ENCODE data around the gene LBX2. TPM values are rescaled to one million over a fixed set of nuclear protein-coding genes. Genes with fewer than 3 reads are reported as not detected.

LBX2 gene
- total RNA-seq, 4 donors from 2014 or later = 0.32 to 1.7 (median 0.84) TPM

DNA sequence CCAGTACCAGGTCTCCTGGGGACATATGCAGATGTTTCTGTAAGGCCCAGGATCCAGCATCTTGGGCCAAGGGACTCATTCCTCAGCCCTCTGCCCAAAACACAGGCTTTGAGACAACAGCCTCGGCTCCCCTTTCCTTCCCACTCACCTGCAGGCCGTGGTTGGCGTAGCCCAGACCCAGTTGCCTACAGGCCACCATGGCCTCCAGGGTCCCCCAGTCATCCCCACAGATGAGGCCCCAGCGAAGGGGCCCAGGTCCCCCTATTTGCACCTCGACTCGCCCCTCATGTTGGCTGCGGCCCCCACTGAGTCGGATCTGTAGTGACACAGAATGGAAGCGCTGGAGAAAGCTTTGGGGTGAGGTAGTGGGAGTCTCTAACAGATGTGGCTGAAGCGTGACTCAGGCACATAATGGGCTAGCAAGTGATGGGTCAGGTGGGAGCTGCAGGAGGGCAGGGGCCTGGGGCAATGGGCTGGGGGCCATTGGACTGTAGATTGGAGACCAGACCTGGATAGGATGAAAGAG lies 36.1 kb upstream of the LBX2 start:
- no peak for DNase-seq (ENCODE audit: extremely low spot score)
- peaks cover 10 to 23% (median 15%) of the 10 kb centered on the region in 4 donors for H3K4me1 ChIP-seq
- intact Hi-C loops (cut with DNase I) = no loop called here
- TF ChIP-seq EP300 (IDR thresholded peaks at IDR 0.05) (no peak), POLR2A (IDR thresholded peaks at IDR 0.05; ENCODE audit: low read depth) (no peak), POLR2AphosphoS5 (IDR thresholded peaks at IDR 0.05) (no peak)
- TF ChIP-seq, protein P1, sequence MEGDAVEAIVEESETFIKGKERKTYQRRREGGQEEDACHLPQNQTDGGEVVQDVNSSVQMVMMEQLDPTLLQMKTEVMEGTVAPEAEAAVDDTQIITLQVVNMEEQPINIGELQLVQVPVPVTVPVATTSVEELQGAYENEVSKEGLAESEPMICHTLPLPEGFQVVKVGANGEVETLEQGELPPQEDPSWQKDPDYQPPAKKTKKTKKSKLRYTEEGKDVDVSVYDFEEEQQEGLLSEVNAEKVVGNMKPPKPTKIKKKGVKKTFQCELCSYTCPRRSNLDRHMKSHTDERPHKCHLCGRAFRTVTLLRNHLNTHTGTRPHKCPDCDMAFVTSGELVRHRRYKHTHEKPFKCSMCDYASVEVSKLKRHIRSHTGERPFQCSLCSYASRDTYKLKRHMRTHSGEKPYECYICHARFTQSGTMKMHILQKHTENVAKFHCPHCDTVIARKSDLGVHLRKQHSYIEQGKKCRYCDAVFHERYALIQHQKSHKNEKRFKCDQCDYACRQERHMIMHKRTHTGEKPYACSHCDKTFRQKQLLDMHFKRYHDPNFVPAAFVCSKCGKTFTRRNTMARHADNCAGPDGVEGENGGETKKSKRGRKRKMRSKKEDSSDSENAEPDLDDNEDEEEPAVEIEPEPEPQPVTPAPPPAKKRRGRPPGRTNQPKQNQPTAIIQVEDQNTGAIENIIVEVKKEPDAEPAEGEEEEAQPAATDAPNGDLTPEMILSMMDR (IDR thresholded peaks at IDR 0.05) = no peak
- 89% methylated on average over 8 of the region's 10 CpGs for WGBS
- H3K4me3 ChIP-seq = no peak overlapping the region
- H3K9me3 ChIP-seq = no peaks in the 10 kb centered on the region
- H3K36me3 ChIP-seq = peaks cover 7 to 23% (median 19%) of the 10 kb centered on the region in 4 donors
- no peak overlapping the region for H3K27ac ChIP-seq (replicated peaks in 1 of 4)
- H3K27me3 ChIP-seq = peaks cover 0 to 6% (median 0%) of the 10 kb centered on the region in 4 donors

DNA sequence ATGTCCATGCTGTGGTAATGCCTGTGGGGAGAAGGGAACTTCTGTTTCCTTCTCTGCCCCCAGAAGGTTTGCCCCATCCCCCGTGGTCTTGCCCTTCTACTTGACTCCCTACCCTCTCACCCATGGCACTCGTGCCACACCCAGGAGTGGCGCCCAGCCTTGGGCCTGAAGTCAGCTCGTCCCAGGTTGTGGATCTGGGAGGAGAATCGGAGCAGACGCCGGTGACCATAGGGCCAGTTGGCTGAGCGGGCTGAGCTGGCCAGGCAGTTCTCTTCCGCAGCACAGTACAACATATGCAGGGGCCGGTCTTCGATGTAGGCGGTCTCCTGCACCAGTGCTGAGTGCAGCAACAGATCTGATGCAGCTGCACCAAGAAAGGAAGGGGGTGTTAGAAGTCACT lies 35.0 kb upstream of the LBX2 start:
- Histone ChIP-seq H3K4me3 (no peak overlapping the region), H3K4me1 (peaks cover 10 to 21% (median 17%) of the 10 kb centered on the region in 4 donors), H3K27me3 (peaks cover 0 to 6% (median 0%) of the 10 kb centered on the region in 4 donors), H3K27ac (replicated peaks in 1 of 4) (no peak overlapping the region), H3K9me3 (no peaks in the 10 kb centered on the region), H3K36me3 (peaks cover 7 to 23% (median 19%) of the 10 kb centered on the region in 4 donors)
- DNase-seq (ENCODE audit: extremely low spot score) = no peak
- WGBS = 81% methylated on average over 12 of the region's 12 CpGs
- TF ChIP-seq POLR2AphosphoS5 (IDR thresholded peaks at IDR 0.05) (no peak), POLR2A (IDR thresholded peaks at IDR 0.05; ENCODE audit: low read depth) (no peak), EP300 (IDR thresholded peaks at IDR 0.05) (no peak)
- TF ChIP-seq, protein P1 (IDR thresholded peaks at IDR 0.05) = no peak
- intact Hi-C loops (cut with DNase I) = no loop called here

DNA sequence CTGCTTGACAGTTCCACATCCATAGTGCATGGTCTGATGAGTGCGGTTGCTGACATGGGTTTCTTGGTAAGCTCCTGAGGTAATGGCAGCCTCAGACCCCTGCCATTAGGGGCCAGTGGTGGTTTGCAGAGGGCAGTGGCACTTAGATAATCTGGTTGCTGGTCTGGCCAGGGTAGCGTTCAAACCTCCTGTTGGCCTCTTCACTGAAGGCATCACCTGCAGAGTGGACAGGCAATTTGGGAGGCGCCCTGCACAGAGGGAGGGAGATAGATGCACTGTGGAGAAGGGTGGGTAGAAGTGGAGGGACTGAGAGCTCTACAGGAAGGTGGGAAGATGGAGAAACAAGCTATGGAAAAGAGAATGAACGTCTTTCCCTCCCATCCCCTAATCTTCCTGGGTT lies 34.1 kb upstream of the LBX2 start:
- peaks cover 7 to 23% (median 19%) of the 10 kb centered on the region in 4 donors for H3K36me3 ChIP-seq
- no peak for DNase-seq (ENCODE audit: extremely low spot score)
- intact Hi-C loops (cut with DNase I) = no loop called here
- TF ChIP-seq POLR2AphosphoS5 (IDR thresholded peaks at IDR 0.05) = no peak
- no peak for TF ChIP-seq EP300 (IDR thresholded peaks at IDR 0.05)
- TF ChIP-seq, protein P1 (IDR thresholded peaks at IDR 0.05) = no peak
- no peak for TF ChIP-seq POLR2A (IDR thresholded peaks at IDR 0.05; ENCODE audit: low read depth)
- no peak overlapping the region for H3K27ac ChIP-seq (replicated peaks in 1 of 4)
- H3K27me3 ChIP-seq = no peaks in the 10 kb centered on the region
- no peak overlapping the region for H3K4me3 ChIP-seq
- peaks cover 15 to 27% (median 23%) of the 10 kb centered on the region in 4 donors for H3K4me1 ChIP-seq
- H3K9me3 ChIP-seq = no peaks in the 10 kb centered on the region
- 87% methylated on average over 4 of the region's 4 CpGs for WGBS

DNA sequence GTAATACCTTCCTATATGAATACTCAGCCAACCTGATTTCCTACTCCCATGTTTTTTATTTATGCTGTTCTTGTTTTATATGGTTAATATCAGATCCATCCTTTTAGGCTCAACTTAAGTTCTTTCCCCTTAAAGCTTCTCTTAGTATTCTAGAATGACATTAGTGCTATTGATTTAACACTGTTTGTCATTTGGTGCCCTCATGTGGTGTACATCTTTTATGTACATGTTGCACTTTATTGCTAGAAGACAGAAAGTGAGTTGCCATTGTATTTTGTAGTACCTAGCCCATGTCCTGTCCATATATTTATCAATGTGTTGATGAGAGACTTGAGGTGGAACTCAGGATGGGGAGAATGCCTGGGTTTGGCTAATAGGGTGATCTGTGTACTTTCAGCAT lies 32.8 kb upstream of the LBX2 start:
- Histone ChIP-seq H3K9me3 (no peaks in the 10 kb centered on the region), H3K27ac (replicated peaks in 1 of 4) (no peak overlapping the region), H3K36me3 (peaks cover 17 to 35% (median 30%) of the 10 kb centered on the region in 4 donors), H3K4me3 (no peak overlapping the region), H3K27me3 (no peaks in the 10 kb centered on the region), H3K4me1 (peaks cover 24 to 40% (median 33%) of the 10 kb centered on the region in 4 donors)
- no peak for DNase-seq (ENCODE audit: extremely low spot score)
- intact Hi-C loops (cut with DNase I) = no loop called here
- no peak for TF ChIP-seq POLR2AphosphoS5 (IDR thresholded peaks at IDR 0.05)
- TF ChIP-seq POLR2A (IDR thresholded peaks at IDR 0.05; ENCODE audit: low read depth) = no peak
- TF ChIP-seq, protein P1 (IDR thresholded peaks at IDR 0.05) = no peak
- TF ChIP-seq EP300 (IDR thresholded peaks at IDR 0.05) = no peak

DNA sequence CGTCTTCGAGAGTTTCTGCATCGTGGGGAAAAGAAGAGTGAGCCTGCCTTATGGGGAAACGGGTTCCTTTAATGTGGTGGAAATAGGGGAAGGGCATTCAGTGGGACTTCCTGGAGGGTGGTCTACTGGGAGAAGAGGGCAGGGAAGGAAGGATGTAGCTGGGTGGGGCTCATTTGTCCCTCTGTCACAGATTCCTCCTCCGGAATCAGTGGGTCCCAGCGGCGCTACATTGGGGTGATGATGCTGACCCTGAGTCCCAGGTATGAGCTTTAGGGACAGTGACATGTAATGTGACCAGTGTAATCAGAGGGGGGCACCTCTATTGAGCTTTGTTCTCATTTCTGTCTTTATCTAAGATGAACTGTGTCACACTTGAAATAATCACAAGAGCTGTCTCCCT lies 32.3 kb upstream of the LBX2 start:
- peaks cover 24 to 42% (median 33%) of the 10 kb centered on the region in 4 donors for H3K4me1 ChIP-seq
- no peaks in the 10 kb centered on the region for H3K27me3 ChIP-seq
- no peak overlapping the region for H3K27ac ChIP-seq (replicated peaks in 1 of 4)
- intact Hi-C loops (cut with DNase I) = no loop called here
- H3K9me3 ChIP-seq = no peaks in the 10 kb centered on the region
- H3K36me3 ChIP-seq = peaks cover 22 to 40% (median 36%) of the 10 kb centered on the region in 4 donors
- WGBS = 81% methylated on average over 7 of the region's 7 CpGs
- no peak overlapping the region for H3K4me3 ChIP-seq
- TF ChIP-seq POLR2AphosphoS5 (IDR thresholded peaks at IDR 0.05) (no peak), POLR2A (IDR thresholded peaks at IDR 0.05; ENCODE audit: low read depth) (no peak), EP300 (IDR thresholded peaks at IDR 0.05) (no peak)
- TF ChIP-seq, protein P1 (IDR thresholded peaks at IDR 0.05) = no peak
- DNase-seq (ENCODE audit: extremely low spot score) = no peak

Measured in esophagus muscularis mucosa (tissue), 4 donors.